ENCODE results near the gene NKAPD1.

DNA sequence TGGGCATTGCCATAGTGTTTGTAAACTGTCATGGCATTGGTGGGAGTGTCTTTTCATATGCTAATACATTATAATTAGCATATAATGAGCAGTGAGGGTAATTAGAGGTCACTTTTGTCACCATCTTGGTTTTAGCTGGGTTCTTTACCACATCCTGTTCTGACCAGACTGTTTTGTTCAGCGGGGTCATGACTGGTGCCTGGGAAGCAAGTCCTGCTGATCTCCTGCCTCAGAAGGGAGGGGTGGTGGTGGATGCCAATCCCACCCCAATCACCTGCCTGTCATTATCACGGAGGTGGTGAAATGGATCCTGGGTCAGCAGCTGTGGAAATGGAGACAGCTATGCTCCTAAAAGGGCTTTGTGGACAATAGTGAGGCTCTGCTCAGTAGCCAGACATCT is 58.6 kb downstream of the NKAPD1 start:
- TF ChIP-seq, protein P1, sequence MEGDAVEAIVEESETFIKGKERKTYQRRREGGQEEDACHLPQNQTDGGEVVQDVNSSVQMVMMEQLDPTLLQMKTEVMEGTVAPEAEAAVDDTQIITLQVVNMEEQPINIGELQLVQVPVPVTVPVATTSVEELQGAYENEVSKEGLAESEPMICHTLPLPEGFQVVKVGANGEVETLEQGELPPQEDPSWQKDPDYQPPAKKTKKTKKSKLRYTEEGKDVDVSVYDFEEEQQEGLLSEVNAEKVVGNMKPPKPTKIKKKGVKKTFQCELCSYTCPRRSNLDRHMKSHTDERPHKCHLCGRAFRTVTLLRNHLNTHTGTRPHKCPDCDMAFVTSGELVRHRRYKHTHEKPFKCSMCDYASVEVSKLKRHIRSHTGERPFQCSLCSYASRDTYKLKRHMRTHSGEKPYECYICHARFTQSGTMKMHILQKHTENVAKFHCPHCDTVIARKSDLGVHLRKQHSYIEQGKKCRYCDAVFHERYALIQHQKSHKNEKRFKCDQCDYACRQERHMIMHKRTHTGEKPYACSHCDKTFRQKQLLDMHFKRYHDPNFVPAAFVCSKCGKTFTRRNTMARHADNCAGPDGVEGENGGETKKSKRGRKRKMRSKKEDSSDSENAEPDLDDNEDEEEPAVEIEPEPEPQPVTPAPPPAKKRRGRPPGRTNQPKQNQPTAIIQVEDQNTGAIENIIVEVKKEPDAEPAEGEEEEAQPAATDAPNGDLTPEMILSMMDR (conservative IDR thresholded peaks at IDR 0.05 in 1 of 2, IDR thresholded peaks at IDR 0.05 in 1 of 2; ENCODE audit: extremely low read depth in 1 of 2, insufficient read depth in 1 of 2, low read depth in 1 of 2, low read length in 2 of 2), result no peak
- no peak for TF ChIP-seq EZH2 (IDR thresholded peaks at IDR 0.05; ENCODE audit: borderline replicate concordance, low read length)

Measured in mammary epithelial cell (primary cell).